Endodermal cell (in vitro differentiated cells): ENCODE measurements around the gene FGFR2. TPM values are rescaled to one million over a fixed set of nuclear protein-coding genes. Genes with fewer than 3 reads are reported as not detected.
A peak's percentile ranks its signal among the peaks of the same experiment; 100 is the strongest.

Source experiments
- DNase-seq: peaks from one replicate; pipeline ENCODE4 v3.0.0-alpha.2; 2017
- H3K27ac ChIP-seq: 2 replicates; pipeline ENCODE4 v1.5.1; 2013; ENCODE audit warnings: mild to moderate bottlenecking, low read depth, low read length, moderate library complexity
- H3K27me3 ChIP-seq: 2 replicates; pipeline ENCODE4 v1.6.1; 2013; ENCODE audit warnings: mild to moderate bottlenecking, low read length, moderate library complexity; ENCODE audit not compliant: insufficient read depth, control insufficient read depth, poor library complexity, severe bottlenecking
- H3K36me3 ChIP-seq: 2 replicates; pipeline ENCODE4 v1.7.0; 2013; ENCODE audit warnings: mild to moderate bottlenecking, low read length, moderate library complexity; ENCODE audit not compliant: control insufficient read depth, insufficient read depth
- H3K4me1 ChIP-seq: one replicate; pipeline ENCODE4 v1.7.0; 2013; ENCODE audit warnings: low read length; ENCODE audit not compliant: control insufficient read depth, insufficient read depth
- H3K4me3 ChIP-seq: 2 replicates; pipeline ENCODE4 v1.5.1; 2013; ENCODE audit warnings: mild to moderate bottlenecking, low read length, moderate library complexity
- H3K9ac ChIP-seq: 2 replicates; pipeline ENCODE4 v1.6.1; 2013; ENCODE audit warnings: mild to moderate bottlenecking, low read length, moderate library complexity; ENCODE audit not compliant: poor library complexity, severe bottlenecking; ENCODE audit errors: extremely low read depth
- H3K9me3 ChIP-seq: 2 replicates; pipeline ENCODE4 v1.6.1; 2013; ENCODE audit warnings: mild to moderate bottlenecking, low read length, moderate library complexity; ENCODE audit not compliant: control insufficient read depth
- H3K27ac Mint-ChIP-seq: 2 replicates; pipeline ENCODE4 v1.8.0; 2020; ENCODE audit warnings: mixed read lengths
- H3K27me3 Mint-ChIP-seq: 2 replicates; pipeline ENCODE4 v1.8.0; 2021; ENCODE audit warnings: mild to moderate bottlenecking, mixed read lengths; ENCODE audit not compliant: insufficient read depth
- H3K36me3 Mint-ChIP-seq: 2 replicates; pipeline ENCODE4 v1.8.0; 2020; ENCODE audit warnings: low read depth, mixed read lengths
- H3K4me1 Mint-ChIP-seq: 2 replicates; pipeline ENCODE4 v1.8.0; 2020; ENCODE audit warnings: mixed read lengths
- H3K4me3 Mint-ChIP-seq: 2 replicates; pipeline ENCODE4 v1.8.0; 2020; ENCODE audit warnings: mild to moderate bottlenecking, moderate library complexity, mixed read lengths
- H3K9me3 Mint-ChIP-seq: 2 replicates; pipeline ENCODE4 v1.8.0; 2020; ENCODE audit warnings: mild to moderate bottlenecking, mixed read lengths
- CTCF ChIP-seq: fragments of 200-600 bp; sonication (generic); conservative IDR thresholded peaks from 2 replicates; pipeline ENCODE4 v1.5.0; 2021; ENCODE audit warnings: antibody characterized with exemption, mild to moderate bottlenecking
- WGBS, 2 experiments: methylation state at CpG; one replicate each; pipeline versions ENCODE4 v1.1.5 to v1.1.7; 2013; ENCODE audit warnings: missing lambda C conversion rate in 2 of 2, mixed read lengths in 1 of 2; ENCODE audit not compliant: insufficient coverage in 1 of 2, insufficient read length in 1 of 2; 5-methylcytosine and 5-hydroxymethylcytosine counted together
- total RNA-seq, 2 donors: library from RNA; stranded (reverse); fragmentation: NEBNext Ultra II Directional in 1 of 2; extraction: Animal tissue kit (Norgen Biotek cat#: 25700) in 1 of 2; gene quantifications; 2 replicates in 1 of 2; 3 replicates in 1 of 2; pipeline ENCODE4 v1.2.1, GENCODE V29; 2021

FGFR2 gene
- total RNA-seq, 2 donors from 2014 or later, result 56.5 to 77.0 TPM

DNA sequence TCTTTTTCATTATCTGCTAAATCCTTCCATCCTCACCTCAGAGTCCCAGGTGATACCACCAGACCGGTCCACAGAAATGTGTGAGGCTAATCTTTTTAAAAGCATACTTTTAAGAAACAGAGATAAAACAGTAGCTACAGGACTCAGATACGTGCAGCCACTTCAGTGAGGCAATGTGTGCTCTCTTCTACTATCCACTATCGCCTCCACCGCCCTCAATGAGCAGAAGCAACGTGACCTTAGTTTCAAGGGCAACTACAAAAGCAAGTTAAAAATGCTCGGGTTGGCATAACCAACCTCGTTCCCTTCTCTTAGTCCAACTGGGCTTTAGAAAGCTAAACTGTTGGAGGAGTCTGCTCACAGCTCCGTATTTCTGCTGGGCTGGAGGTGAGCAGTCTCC, 4.2 kb downstream of the FGFR2 start:
- Histone ChIP-seq H3K27ac (no peak overlapping the region), H3K9me3 (no peaks in the 10 kb centered on the region), H3K9ac (no peak overlapping the region), H3K36me3 (peaks cover 34% of the 10 kb centered on the region), H3K4me3 (peak overlapping the region; percentile 92), H3K4me1 (peaks cover 8% of the 10 kb centered on the region), H3K27me3 (peaks cover 48% of the 10 kb centered on the region)
- Mint-ChIP-seq H3K4me3 (peak overlapping the region; percentile 71), H3K27me3 (peaks cover 37% of the 10 kb centered on the region), H3K4me1 (peaks cover 63% of the 10 kb centered on the region), H3K27ac (no peak overlapping the region), H3K36me3 (peaks cover 36% of the 10 kb centered on the region), H3K9me3 (peaks cover 2% of the 10 kb centered on the region)
- no peak for DNase-seq
- 79 to 95% methylated on average over 8 of the region's 8 CpGs for WGBS, 2 experiments
- TF ChIP-seq CTCF, result no peak

DNA sequence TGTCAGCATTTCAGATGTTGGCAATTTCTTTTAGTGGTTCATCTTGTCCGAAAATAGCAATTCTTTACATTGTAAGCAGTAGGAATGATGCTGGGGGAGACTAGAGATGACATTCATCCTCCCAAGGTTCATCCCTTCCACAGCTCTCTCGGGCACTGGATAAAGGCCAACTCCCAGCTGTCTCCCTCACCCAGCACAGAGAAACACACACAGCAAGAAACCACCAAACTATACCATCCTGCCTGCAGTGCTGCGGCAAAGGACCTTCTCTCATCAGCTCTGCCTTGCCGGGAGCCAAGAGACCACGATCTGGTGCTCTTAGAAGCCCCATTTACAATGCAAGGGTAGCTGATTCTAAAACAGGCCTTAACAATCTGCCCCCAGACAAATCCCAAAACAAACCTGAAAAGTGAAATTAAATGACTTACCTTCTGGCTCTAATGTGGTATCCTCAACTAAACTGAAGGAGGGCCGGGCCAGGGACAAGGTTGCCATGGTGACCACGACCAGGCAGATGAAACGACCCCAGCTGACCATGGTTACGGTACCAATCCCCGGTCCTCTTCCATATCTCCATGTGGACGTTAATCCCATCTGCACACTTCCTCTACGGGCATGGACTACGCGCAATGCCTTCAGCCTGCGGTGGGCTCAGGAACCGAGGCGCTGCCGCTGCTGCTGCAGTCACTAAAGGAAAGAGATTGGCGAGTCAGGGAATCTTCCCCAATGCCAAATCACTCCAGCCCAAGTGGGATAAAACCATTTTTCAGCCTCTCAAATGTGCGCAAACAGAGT, 4.8 kb downstream of the FGFR2 start:
- peak overlapping the region; percentile 92 for H3K4me3 ChIP-seq
- no peak overlapping the region for H3K27ac ChIP-seq

DNA sequence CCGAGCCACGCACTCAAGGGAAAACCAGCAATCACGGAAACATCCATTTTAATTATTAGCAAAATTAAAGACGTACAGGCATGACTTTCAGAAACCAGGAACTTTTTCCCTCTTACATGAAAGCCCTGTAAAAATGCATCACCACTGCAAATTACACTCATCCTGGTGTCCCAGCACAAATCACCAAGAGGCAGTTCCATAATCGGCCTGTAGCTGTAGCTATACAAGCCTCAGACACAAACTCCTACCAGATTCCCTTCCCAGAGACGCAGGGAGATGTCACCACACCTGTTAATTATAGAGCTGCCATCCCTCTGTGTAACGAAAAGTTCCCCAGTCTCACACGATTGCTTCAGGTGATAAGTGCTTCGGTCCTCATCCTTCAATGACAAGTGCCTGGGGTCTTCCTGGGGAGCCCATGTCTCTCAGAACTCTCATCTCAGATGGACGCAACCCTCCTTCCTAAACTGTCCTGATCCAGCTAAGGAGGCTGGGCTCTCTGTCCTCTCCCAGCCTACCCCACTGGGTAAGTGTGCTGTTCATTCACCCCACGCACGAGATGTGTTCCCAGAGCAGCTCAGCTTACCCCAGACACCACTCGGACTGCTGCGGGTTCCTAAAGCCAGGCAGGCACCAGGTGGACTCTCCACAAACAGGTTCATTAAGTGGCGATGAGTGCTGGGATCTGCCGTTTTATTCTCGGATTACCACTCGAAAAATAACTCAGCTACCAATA, 5.9 kb downstream of the FGFR2 start:
- 86 to 91% methylated on average over 16 to 18 of the region's 18 CpGs for WGBS, 2 experiments
- H3K4me1 Mint-ChIP-seq, result peaks cover 61% of the 10 kb centered on the region
- peaks cover 41% of the 10 kb centered on the region for H3K27me3 Mint-ChIP-seq
- no peak overlapping the region for H3K4me3 Mint-ChIP-seq
- H3K9ac ChIP-seq, result no peak overlapping the region
- H3K4me3 ChIP-seq, result no peak overlapping the region
- no peak for DNase-seq
- peaks cover 12% of the 10 kb centered on the region for H3K9me3 ChIP-seq
- peaks cover 8% of the 10 kb centered on the region for H3K4me1 ChIP-seq
- peaks cover 46% of the 10 kb centered on the region for H3K36me3 ChIP-seq
- peaks cover 51% of the 10 kb centered on the region for H3K36me3 Mint-ChIP-seq
- H3K27me3 ChIP-seq, result peaks cover 52% of the 10 kb centered on the region
- no peak overlapping the region for H3K27ac Mint-ChIP-seq
- peak; percentile 56 for TF ChIP-seq CTCF
- peaks cover 7% of the 10 kb centered on the region for H3K9me3 Mint-ChIP-seq
- H3K27ac ChIP-seq, result no peak overlapping the region

More for the DNA sequence above, 4.8 kb downstream of the FGFR2 start:
- peaks cover 40% of the 10 kb centered on the region for H3K27me3 Mint-ChIP-seq
- H3K36me3 ChIP-seq, result peaks cover 37% of the 10 kb centered on the region
- peaks cover 8% of the 10 kb centered on the region for H3K4me1 ChIP-seq
- H3K27me3 ChIP-seq, result peaks cover 52% of the 10 kb centered on the region
- peaks cover 39% of the 10 kb centered on the region for H3K36me3 Mint-ChIP-seq
- no peak for DNase-seq
- H3K4me3 Mint-ChIP-seq, result peak overlapping the region; percentile 71
- H3K4me1 Mint-ChIP-seq, result peaks cover 61% of the 10 kb centered on the region
- peaks cover under 1% of the 10 kb centered on the region for H3K9me3 ChIP-seq
- WGBS, 2 experiments, result 92 to 93% methylated on average over 16 to 20 of the region's 20 CpGs
- H3K9me3 Mint-ChIP-seq, result peaks cover 2% of the 10 kb centered on the region
- no peak for TF ChIP-seq CTCF
- H3K9ac ChIP-seq, result no peak overlapping the region
- no peak overlapping the region for H3K27ac Mint-ChIP-seq
